Activated CD4-positive, alpha-beta T cell treated with anti-CD3 and anti-CD28 coated beads for 24 hours (primary cell): ENCODE measurements around the gene ENPP6.
"Not testable (repeated sequence)": the region's sequence is repeated elsewhere in the genome, so short reads cannot be mapped to it uniquely, and the experiment has no call there.

Source experiments
- DNase-seq, 2 donors: peaks; one replicate each; pipeline ENCODE4 v3.0.0-alpha.2; 2020; ENCODE audit warnings: low read depth in 2 of 2

Gene ENPP6

DNA sequence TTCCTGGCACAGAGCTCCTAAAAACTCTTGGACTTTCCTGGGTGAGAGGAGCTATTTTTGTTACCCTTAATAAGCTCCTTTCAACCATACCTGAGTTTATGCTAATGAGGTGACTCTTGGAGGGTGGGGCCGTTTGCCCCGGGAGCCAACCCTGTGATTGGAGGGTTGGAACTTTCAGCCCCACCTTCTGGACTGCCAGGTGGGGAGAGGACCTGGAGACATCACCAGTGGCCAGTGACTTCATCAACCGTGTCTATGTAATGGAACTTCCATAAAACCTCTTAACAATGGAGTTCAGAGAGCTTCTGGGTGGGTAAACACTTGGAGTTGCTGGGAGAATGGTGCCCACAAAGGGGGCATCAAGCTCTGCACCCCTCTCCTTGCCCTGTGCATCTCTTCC lies 17.9 kb upstream of the ENPP6 start:
- no peak for DNase-seq

DNA sequence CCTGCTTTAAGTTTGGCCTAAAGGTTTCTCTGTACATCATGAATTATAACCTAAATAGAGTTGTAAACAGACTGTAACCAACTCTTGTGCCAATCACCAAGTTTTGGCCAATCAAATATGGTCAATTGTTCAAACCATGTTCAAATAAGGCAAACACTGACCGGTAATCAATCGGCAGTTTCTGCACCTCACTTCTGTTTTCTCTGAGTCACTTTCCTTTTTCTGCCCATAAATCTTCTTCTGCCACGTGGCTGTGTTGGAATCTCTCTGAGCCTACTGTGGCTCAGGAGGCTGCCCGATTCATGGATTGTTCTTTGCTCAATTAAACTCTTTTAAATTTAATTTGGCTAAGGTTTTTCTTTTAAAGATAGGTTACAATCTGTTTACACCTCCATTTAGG lies 16.5 kb upstream of the ENPP6 start:
- DNase-seq, result no peak

DNA sequence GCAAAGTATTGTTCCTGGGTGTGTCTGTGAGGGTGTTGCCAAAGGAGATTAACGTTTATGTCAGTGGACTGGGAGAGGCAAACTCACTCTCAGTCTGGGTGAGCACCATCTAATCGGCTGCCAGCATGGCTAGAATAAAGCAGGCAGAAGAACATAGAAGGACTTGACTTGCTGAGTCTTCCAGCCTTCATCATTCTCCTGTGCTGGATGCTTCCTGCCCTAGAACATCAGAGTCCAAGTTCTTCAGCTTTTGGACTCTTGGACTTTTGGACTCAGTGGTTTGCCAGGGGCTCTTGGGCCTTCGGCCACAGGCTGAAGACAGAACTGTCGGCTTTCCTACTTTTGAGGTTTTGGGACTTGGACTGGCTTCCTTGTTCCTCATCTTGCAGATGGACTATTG lies 15.3 kb upstream of the ENPP6 start:
- no peak for DNase-seq

DNA sequence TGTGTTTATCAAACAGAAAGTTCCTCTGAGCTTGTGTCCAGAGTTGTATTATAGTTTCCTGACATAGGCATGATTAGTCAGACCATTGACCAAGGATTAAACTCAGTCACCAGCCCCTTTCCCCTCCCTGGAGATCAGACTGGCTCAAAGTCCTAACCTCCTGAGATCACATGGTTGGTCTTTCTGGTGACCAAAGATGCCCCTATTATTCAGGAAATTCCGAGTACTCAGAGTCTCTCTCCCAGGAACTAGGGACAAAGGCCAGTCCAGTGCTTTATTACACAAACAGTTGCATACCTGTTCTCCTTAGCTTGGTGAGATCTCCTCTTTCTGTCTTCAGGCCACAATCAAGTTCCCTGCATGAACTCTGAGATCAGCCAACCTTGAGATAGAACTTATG lies 14.5 kb upstream of the ENPP6 start:
- no peak for DNase-seq

DNA sequence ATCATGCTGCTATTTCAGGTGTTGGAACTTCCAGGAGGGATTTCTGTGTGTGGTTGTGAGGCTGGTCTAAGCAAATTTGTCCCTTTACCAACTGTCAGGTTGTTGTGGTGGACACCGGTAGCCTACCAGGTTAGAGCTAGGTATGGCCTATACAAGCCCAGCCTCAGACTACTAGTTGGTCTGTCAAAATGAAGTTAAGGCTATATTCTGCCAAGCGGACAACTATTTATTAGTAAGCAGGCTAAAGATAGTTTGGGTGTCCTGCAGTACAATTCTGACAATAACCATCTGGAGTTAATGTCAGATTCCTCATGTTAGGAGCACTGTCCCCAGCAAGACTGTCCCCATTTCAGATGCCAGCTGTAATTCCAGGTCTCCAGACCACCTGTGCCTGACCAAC lies 13.9 kb upstream of the ENPP6 start:
- DNase-seq, result no peak

DNA sequence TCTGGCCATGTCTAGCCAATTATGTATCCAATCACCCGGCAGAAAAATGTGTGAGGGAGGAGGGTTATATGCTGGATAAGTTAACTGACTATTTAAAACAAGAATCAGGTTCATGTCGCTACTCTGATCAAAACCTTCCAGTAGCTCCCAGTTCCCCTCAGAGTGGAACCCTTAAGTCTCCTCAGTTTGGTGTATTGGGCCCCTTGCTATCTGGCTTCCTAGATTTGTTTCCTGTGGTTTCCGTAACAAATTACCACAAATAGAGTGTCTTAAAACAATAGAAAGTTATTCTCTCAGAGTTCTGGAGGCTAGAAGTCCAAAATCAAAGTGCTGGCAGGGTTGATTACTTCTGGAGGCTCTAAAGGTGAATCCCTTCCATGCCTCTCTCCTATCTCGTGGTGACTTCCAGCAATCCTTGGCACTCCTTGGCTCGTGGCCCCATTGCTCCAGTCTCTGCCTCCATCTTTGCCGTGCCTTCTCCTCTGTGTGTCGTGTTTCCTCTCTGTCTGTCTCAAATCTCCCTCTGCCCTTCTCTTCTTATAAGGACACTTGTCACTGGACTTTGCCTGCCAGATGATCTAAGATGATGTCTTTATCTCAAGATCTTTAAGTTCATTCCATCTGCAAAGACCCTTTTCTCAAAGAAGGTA lies 10.5 kb upstream of the ENPP6 start:
- no peak for DNase-seq

DNA sequence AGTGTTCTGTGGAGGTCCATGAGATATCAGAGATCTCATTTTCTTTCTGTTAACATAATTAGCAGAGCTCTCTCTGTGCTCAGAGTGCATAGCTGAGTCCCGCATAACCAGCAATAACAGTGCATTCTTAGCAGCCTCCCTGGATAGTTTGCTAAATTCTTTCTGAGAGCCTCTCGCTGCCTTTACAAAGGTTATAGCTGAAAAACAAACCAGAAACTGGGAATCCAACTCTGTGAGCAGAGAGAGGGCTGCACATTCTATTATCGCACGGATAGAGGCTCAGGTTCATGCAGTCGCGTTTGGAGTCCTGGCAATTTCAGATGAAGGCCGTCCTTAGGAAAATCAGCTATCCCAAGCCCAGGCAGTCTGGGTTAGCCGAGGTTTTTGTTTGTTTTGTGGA lies 1.2 kb downstream of the ENPP6 start:
- DNase-seq, result no peak

DNA sequence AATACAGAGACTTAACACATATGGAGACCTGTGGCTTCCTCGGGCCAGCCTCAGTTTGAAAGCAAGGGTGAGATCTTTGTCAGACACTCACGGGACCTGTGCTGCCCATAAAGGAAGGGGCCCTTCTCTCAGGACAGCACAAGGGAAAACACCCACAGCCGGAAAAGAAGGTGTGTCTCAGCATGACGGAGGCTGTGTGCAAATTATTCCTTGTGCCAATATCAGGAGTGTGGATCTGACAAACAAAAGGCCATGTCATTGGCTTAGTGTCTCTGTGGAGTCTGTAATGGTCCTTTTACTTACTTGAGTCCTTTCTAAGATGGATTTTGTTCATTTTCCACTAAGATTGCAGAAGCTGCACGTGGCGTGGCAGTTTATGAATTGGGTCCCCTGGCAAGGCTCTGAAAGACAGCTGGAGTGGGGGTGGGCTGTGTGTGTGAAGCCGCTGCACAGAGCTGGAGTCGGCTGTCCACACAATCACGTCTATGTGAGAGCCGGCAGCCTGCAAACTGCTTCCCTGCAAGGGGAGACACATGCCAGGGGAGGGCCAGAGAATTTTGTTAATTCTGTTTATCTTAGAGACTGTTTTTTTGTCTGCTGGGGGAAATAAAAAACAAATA lies 1.9 kb downstream of the ENPP6 start:
- no peak for DNase-seq

DNA sequence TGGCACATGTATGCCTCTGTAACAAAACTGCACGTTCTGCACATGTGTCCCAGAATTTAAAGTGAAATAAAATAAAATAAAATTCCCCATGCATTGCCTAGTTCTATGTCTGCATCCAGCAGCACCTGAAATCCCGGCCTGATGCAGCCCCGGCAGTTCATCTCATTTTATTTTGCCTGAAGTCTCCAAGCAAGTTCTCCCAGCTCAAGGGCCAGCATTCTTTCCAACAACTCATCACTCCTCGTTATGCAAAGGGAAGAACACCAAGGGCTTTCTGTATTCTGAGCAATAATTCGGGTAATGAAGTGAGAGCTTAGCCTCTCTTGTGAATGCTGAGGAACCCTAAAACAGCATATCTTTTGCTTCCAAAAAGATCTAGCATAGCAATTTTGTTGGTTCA lies 2.7 kb downstream of the ENPP6 start:
- no peak for DNase-seq

DNA sequence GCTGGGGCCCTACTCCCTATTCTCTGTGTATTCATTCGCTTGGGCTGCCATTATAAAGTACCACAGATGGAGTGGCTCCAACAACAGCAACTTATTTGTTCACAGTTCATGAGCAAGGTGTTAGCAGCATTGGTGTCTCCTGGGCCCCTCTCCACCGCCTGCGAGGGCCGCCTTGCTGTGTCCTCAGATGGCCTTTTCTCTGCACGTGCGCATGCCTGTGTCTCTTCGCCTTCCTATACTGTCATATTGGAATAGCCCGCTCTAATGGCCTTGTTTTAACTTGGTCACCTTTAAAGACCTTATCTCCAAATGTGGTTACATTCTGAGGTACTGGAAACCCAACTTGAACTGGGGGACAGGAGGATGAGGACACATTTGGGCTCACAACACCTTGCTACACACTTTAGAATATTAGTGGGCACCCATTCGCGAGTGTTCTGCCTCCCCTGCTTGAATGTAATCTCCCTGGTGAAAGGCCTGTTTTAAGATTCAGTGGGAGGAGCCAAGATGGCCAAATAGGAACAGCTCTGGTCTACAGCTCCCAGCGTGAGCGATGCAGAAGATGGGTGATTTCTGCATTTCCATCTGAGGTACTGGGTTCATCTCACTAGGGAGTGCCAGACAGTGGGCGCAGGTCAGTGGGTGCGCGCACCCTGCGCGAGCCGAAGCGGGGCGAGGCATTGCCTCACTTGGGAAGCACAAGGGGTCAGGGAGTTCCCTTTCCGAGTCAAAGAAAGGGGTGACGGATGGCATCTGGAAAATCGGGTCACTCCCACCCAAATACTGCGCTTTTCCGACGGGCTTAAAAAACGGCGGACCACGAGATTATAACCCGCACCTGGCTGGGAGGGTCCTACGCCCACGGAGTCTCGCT lies 9.7 kb downstream of the ENPP6 start:
- not testable (repeated sequence) for DNase-seq

DNA sequence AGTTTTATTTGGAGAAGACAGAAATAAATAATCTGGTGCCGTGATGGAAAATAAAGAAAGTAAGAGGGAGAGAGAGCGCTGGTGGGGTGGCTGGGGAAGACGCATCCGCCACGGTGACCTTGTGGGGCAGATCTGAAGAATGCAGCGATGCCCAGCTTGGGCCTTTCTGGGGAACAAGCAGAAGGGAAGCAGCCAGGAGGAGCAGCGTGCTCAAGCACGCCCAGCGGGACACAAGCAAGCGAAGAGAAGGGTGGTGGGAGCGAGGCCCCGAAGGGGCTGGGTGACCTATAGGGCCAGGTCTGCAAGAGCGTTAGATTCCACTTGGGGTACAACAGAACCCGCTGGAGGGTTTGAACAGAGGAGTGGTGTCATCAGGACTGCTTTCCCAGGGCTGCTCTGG lies 12.4 kb downstream of the ENPP6 start:
- no peak for DNase-seq

DNA sequence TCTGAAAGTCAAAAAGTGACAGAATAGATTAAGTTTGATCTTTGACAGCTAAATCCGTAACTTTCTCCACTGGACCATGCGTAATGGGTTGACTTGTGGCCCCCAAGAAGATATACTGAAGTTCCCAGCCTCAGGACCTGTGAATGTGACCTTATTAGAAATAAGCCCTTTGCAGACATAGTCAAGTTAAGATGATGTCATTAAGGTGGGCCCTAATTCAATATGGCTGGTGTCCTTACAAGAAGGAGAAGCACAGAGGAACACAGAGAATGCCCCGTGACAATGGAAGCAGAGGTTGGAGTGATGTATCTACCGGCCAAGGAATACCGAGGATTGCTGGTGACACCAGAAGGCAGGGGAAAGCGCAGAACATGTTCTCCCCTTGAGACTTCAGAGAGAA lies 14.4 kb downstream of the ENPP6 start:
- DNase-seq, result no peak

DNA sequence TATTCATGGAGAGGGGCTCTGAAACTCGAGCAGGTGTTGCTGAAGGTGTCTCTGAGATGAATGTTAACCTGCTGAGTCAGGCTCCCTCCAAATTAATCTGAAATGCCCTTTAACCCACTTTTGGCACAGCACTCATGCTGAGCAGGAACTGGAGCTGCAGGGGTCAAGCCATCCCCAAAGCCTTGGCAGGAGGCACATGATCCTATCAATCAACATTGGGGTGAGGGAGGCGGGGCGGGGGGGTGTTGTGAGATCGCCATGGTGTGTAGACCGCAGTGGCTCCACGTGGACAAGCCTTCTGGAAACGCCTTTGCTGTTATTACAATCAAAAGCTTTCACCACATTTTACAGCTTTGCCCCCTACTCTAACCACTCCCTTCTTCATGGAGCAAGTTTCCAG lies 16.5 kb downstream of the ENPP6 start:
- DNase-seq, result no peak

DNA sequence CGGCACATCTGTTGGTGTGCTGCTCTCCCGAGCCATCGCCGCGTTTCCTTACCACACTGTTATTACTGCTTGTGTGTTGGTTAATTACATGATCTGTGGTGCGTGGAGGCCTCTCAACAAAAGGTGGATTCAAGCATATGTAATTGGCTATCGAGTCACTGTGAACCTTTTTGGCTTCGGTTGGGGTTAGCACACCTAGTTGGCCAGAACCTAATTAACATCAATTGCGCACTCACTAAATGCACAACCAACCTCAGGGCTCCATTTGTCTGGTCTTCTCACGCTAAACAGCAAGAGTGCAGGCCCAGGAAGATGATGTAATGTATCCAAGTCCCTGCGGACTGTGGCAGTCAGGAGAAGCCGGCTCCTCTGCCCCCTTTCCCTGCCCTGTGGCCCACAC lies 17.4 kb downstream of the ENPP6 start:
- no peak for DNase-seq

DNA sequence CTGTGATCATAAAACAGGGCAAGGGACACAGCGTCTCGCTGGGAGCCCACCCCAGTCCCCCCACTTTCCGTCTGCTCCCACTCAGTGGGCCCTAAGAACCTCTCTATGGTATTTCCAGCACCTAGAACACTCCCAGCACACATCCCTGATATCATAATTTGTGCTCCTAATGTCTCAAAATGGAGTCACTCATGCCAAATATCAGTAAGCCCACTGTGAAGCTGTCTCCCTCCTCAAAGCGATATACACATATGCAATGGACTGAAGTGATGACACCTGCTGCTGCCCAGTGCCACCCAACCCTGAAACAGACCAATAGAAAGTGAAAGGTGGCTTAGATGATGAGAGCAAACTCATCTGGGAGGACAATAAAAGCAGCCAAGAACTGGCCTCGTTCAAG lies 17.9 kb downstream of the ENPP6 start:
- no peak for DNase-seq

DNA sequence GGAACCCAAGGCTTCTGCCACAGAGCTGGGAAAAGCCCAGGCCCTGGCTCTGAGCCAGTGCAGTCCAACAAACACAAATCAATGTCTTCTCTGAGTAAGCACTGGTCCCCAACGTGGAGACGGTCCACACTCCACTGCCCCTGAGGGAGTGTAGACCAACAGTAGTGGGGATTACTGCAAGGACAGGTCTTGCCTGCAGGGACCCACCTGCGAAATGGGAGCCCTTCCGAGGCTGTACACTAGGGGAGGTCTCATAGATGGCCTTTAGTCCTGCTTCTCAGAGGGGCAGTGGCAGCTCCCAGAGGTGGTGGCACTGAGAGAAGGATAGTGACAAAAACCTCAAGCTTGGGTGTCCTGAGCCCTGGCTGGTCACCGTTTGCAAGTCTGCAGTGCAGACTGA lies 19.5 kb downstream of the ENPP6 start:
- DNase-seq, result no peak

DNA sequence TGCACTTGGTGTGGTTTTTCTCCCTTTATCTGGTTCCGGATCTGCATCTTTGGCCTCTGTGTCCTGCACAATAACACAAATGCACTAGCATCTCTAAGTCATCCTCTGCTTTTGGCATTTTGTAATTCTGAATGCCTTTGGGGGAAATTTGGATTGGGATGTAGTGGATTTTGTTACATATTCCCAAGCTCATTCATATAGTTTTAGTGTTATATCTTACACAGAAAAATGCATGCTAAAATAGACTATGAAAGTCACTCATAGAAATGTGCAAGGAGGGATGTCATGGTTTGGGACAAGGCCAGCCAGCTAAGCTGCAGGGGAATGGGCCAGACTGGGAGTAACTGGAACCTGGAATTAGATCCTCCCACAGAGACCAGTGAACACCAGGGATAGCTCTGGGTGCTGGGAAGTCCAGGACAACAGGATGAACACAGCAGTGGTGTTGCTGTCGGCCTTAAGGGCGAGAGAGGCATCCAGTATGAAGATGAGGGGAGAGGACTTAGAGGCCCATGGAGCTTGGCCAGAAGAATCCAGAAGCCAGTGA lies 20.1 kb downstream of the ENPP6 start:
- no peak for DNase-seq

DNA sequence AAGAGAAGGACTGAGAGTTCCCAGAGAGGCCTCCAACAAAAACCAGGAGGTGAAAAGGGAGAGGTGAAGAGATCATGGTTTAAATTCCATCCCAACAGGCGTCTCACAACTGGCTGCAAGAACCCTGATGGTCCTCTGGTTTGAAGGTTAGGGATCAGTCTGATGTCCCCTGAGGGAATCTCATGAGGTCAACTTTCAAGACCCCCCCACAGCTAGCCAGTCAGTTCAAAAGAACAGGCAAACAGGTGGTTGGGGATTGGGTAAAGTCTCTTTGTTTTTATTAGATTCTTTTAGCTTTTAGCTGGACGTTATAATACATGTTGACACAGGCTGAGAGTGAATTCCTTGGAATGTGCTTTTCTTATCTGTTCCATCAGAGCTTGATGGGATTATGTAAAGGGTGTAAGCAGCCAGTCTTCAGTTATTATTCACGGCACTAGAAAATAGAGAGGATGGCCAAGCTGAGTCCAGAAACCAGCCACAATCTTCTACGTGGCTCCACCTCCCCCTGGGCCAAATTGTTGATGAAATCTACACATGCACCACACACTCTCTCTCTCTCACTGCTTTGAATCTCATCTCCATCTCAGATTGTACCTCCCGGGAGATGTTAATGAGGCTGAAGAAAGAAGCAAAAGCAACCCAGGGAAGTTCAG lies 20.8 kb downstream of the ENPP6 start:
- no peak for DNase-seq

DNA sequence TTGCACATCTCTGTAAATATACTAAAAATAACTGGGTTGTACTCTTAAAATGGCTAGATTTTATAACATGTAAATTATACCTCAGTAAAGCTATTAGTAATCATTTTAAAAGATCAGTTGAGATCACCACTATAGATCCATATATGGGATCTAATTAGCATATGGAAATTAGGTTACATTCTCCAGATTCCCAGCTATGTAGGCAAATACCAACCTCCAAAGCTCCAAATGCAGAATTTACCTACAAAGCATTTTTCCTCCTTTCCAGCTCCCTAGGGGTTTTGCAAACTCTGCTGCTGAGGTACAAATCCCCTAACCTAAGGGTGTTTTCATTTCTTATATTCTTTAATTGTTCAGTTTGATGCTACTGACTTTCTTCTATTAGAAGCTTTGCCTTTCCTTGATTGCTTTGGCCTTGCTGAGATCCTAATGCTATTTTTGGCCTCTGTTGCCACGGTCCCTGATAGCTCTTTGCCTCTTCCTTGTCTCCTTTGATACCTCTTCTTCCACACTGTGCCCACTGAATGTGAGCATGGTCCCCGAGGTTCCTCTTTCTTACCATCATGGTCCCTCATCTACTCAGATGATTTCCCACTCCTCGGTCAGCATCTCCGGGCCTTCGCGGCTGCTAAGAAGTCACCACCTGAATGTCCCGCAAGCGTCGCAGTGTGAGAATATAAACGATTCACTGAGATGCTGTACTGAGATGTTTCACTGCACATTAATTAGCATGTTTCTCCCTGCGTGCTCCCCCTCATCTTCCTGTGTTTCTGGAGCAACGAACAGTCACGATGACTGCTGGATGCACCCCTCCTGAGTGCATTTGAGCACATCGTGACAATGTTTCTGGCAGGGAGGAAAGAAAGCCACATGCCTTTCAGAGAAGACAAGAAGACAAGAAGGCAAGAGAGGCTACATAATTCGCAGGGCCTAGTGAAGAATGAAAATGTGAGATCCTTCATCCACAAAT lies 23.8 kb downstream of the ENPP6 start:
- DNase-seq, result no peak

DNA sequence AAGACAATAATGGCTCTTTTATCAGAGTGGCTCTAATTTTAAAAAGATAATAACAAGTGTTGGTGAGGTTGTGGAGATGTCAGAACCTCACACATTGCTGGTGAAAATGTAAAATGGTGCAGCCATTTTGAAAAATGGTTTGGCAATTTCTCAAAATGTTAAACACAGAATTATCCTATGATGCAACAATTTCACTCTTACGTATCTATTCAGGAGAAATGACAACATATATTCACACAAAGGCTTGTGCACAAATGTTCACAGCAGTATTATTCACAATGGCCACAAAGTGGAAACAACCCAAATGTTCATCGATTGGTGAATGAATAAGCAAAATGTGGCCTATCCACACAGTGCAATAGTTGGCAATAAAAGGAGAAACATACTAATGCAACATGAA lies 24.7 kb downstream of the ENPP6 start:
- no peak for DNase-seq

DNA sequence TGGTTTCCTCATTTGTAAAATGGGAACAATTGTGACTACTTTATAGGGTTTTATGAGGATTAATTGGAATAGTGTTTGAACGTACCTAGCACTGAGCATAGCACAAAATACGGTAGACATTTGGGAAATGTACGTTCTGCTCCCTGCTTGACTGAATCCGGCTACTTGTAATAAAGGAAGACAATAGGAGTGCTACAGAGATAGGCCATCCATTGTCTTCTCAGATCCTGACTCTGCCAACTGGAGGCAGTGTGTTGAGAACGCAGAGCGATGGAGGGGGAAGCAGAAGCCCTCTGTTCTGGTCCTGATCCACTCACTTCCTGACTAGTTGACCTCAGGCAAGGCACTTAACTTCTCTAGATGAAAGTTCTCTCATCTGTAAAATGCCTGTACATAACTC lies 26.4 kb downstream of the ENPP6 start:
- DNase-seq, result no peak
